A549 (cell line): ENCODE data around the gene TM4SF18. TPM values are rescaled to one million over a fixed set of nuclear protein-coding genes. Genes with fewer than 3 reads are reported as not detected.

Experiments used
- ATAC-seq, 2 experiments: fragments of 200-7000 bp in 1 of 2; fragments of >200 bp in 1 of 2; cut with Nextera tagmentation in 1 of 2; cut with Tn5 transposase in 1 of 2; 3 replicates each; pipeline versions ENCODE4 v1.8.0 to v1.9.1; 2018 to 2020; ENCODE audit warnings: mild to moderate bottlenecking in 1 of 2, moderate library complexity in 1 of 2
- CTCF ChIA-PET: fragments of 300-600 bp; sonication (Branson Sonifier 250); formaldehyde crosslinking; extraction: SDS; loops from one replicate; lab custom pipeline; 2021; ENCODE audit warnings: antibody characterized with exemption, inconsistent platforms; lab: Yijun Ruan, JAX
- POLR2A ChIA-PET: fragments of 350-600 bp; formaldehyde crosslinking; extraction: SDS; loops from one replicate; lab custom pipeline; 2021; ENCODE audit warnings: antibody characterized with exemption, inconsistent platforms; lab: Yijun Ruan, JAX
- DNase-seq, 2 experiments: peaks; one replicate each; pipeline versions ENCODE4 v3.0.0 to v3.0.0-alpha.2; 2011 to 2016; ENCODE audit warnings: low read depth in 1 of 2, low spot score in 1 of 2
- FAIRE-seq: peaks from 2 replicates; lab custom pipeline; 2011; peaks lifted over from hg19 to GRCh38; lab: Jason Lieb, UNC
- H3K27ac ChIP-seq, 2 experiments: fragments of >200 bp; sonication (Bioruptor Twin); formaldehyde crosslinking; 3 replicates each; pipeline ENCODE4 v1.5.1; 2016 to 2017
- H3K4me1 ChIP-seq: fragments of >200 bp; sonication (Bioruptor Twin); formaldehyde crosslinking; 3 replicates; pipeline ENCODE4 v1.6.1; 2016
- H3K4me2 ChIP-seq: fragments of >200 bp; sonication (Bioruptor Twin); formaldehyde crosslinking; 3 replicates; pipeline ENCODE4 v1.6.1; 2016
- H3K4me3 ChIP-seq: fragments of >200 bp; sonication (Bioruptor Twin); formaldehyde crosslinking; 3 replicates; pipeline ENCODE4 v1.5.1; 2016
- H3K9me3 ChIP-seq: fragments of >200 bp; sonication (Bioruptor Twin); formaldehyde crosslinking; 3 replicates; pipeline ENCODE4 v1.6.1; 2016
- BCL3 ChIP-seq: fragments of >200 bp; sonication (Bioruptor Twin); formaldehyde crosslinking; IDR thresholded peaks from 3 replicates; pipeline ENCODE4 v1.6.1; 2016
- ELK1 ChIP-seq: fragments of 150-350 bp; IDR thresholded peaks from 2 replicates; pipeline ENCODE4 v1.6.1; 2014; ENCODE audit warnings: low read depth, mild to moderate bottlenecking, low read length
- EP300 ChIP-seq, 2 experiments: fragments of >200 bp; sonication (Bioruptor Twin); formaldehyde crosslinking; IDR thresholded peaks; 2 replicates in 1 of 2; 3 replicates in 1 of 2; pipeline ENCODE4 v1.6.1; 2016 to 2017
- ESRRA ChIP-seq: fragments of 150-350 bp; IDR thresholded peaks from 2 replicates; pipeline ENCODE4 v1.6.1; 2014; ENCODE audit warnings: mild to moderate bottlenecking, low read length, borderline replicate concordance
- FOSB ChIP-seq: fragments of 250-450 bp; sonication (Bioruptor Pico); IDR thresholded peaks from 2 replicates; pipeline ENCODE4 v1.5.0; 2020; ENCODE audit warnings: mild to moderate bottlenecking, moderate library complexity
- HDAC2 ChIP-seq: fragments of 200-600 bp; sonication (generic); IDR thresholded peaks from 2 replicates; pipeline ENCODE4 v1.6.1; 2016
- HES2 ChIP-seq: fragments of >200 bp; sonication (Bioruptor Twin); formaldehyde crosslinking; IDR thresholded peaks from 2 replicates; pipeline ENCODE4 v1.6.1; 2016
- HOXA7 ChIP-seq: fragments of 250-450 bp; sonication (Bioruptor Pico); IDR thresholded peaks from 2 replicates; pipeline ENCODE4 v1.5.0; 2020; ENCODE audit warnings: mild to moderate bottlenecking, moderate library complexity
- HOXB13 ChIP-seq: fragments of 250-450 bp; sonication (Bioruptor Pico); IDR thresholded peaks from 2 replicates; pipeline ENCODE4 v1.5.0; 2020; ENCODE audit warnings: low read depth, mild to moderate bottlenecking, moderate library complexity
- JUN ChIP-seq, 2 experiments: fragments of >200 bp; sonication (Bioruptor Twin); formaldehyde crosslinking; IDR thresholded peaks; 2 replicates in 1 of 2; 3 replicates in 1 of 2; pipeline ENCODE4 v1.6.1; 2016 to 2017
- JUNB ChIP-seq: fragments of >200 bp; sonication (Bioruptor Twin); formaldehyde crosslinking; IDR thresholded peaks from 2 replicates; pipeline ENCODE4 v1.6.1; 2016
- MAX ChIP-seq: IDR thresholded peaks from 2 replicates; pipeline ENCODE4 v1.6.1; 2012
- NFE2L2 ChIP-seq: fragments of 150-350 bp; conservative IDR thresholded peaks from 2 replicates; pipeline ENCODE4 v1.6.1; 2014; ENCODE audit warnings: low read length
- POLR2A ChIP-seq: IDR thresholded peaks from 2 replicates; pipeline ENCODE4 v1.6.1; 2012; ENCODE audit warnings: mild to moderate bottlenecking, low read length
- RAD21 ChIP-seq, 2 experiments: fragments of >200 bp in 1 of 2; sonication (Bioruptor Twin) in 1 of 2; formaldehyde crosslinking in 1 of 2; IDR thresholded peaks in 1 of 2; conservative IDR thresholded peaks in 1 of 2; 2 replicates in 1 of 2; 3 replicates in 1 of 2; pipeline ENCODE4 v1.6.1; 2012 to 2018; ENCODE audit warnings: inconsistent platforms in 1 of 2
- REST ChIP-seq: fragments of 200-600 bp; sonication (generic); IDR thresholded peaks from 2 replicates; pipeline ENCODE4 v1.6.1; 2016; ENCODE audit warnings: antibody characterized with exemption, mild to moderate bottlenecking, moderate library complexity
- RFX5 ChIP-seq: fragments of 450-650 bp; IDR thresholded peaks from 2 replicates; pipeline ENCODE4 v1.7.1; 2014; ENCODE audit warnings: antibody characterized with exemption, mild to moderate bottlenecking, moderate library complexity
- SMC3 ChIP-seq: fragments of >200 bp; sonication (Bioruptor Twin); formaldehyde crosslinking; IDR thresholded peaks from 3 replicates; pipeline ENCODE4 v1.6.1; 2018; ENCODE audit warnings: inconsistent platforms
- SREBF2 ChIP-seq: fragments of 450-650 bp; IDR thresholded peaks from 2 replicates; pipeline ENCODE4 v1.6.1; 2014; ENCODE audit warnings: mild to moderate bottlenecking, moderate library complexity
- TFCP2L1 ChIP-seq: fragments of 250-450 bp; sonication (Bioruptor Pico); IDR thresholded peaks from 2 replicates; pipeline ENCODE4 v1.5.0; 2021; ENCODE audit warnings: mild to moderate bottlenecking
- TP53 ChIP-seq: fragments of 250-450 bp; sonication (Bioruptor Pico); IDR thresholded peaks from 2 replicates; pipeline ENCODE4 v1.5.0; 2021; ENCODE audit warnings: mild to moderate bottlenecking, moderate library complexity
- ZFP36 ChIP-seq: fragments of 450-650 bp; IDR thresholded peaks from 2 replicates; pipeline ENCODE4 v1.6.1; 2014; ENCODE audit warnings: borderline replicate concordance; ENCODE audit not compliant: partially characterized antibody
- ZNF302 ChIP-seq: fragments of 250-450 bp; sonication (Bioruptor Pico); IDR thresholded peaks from 2 replicates; pipeline ENCODE4 v1.9.0; 2021; ENCODE audit warnings: inconsistent platforms, mild to moderate bottlenecking, moderate library complexity
- WGBS: methylation state at CpG from one replicate; pipeline ENCODE4 v1.1.6; 2017; ENCODE audit errors: missing lambda C conversion rate; 5-methylcytosine and 5-hydroxymethylcytosine counted together
- polyA plus RNA-seq, 4 experiments: library from polyadenylated mRNA; depleted of rRNA in 3 of 4; stranded (reverse); fragments of >200 nt; fragmentation: RNase III in 1 of 4; extraction: RNeasy Plus Mini Kit Qiagen cat#74134 plus additional on column Dnase treatment in 1 of 4; gene quantifications; 2 replicates in 3 of 4; 3 replicates in 1 of 4; pipeline ENCODE4 v1.2.3, GENCODE V29; 2011 to 2017

TM4SF18 gene
- polyA plus RNA-seq, 2 of the 4 experiments (the other 2 are of a cell fraction) = 51.3 to 99.8 TPM

- Histone ChIP-seq H3K4me1 (peaks cover 66% of the 10 kb centered on the region), H3K9me3 (no peaks in the 10 kb centered on the region)
- CTCF ChIA-PET = interaction anchor here (1.2 to 5.8 kb wide), 4 partner anchors 12 to 433 kb away, joined by 3 to 23 read pairs (median 12); no protein-coding TSS in a partner anchor
- ATAC-seq = no peak; a peak in 1 of 6 replicates
- no peak for TF ChIP-seq BCL3
- no peak for TF ChIP-seq POLR2A
- peak in 1 of 2 experiments; percentile 14; a peak in 1 of 5 replicates for TF ChIP-seq JUN (IDR thresholded peaks at IDR 0.05)
- TF ChIP-seq HOXA7 (CRISPR knock-in tag) = peak; percentile 76; the same call in 1 of the 2 replicates
- TF ChIP-seq, all 56 proteins: peak for 2
- no peak for DNase-seq
- FAIRE-seq = no peak
- WGBS = 3% methylated on average over 3 of the region's 3 CpGs
- Histone ChIP-seq H3K4me3 (peak overlapping the region; percentile 58), H3K4me2 (peak overlapping the region; percentile 91), H3K27ac (peak overlapping the region; percentile 88 to 92)
- POLR2A ChIA-PET = interaction anchor here (1.2 kb wide), 1 partner anchor 13 kb away, joined by 6 read pairs; no protein-coding TSS in a partner anchor
Measured at GRCh38 chr3:149374793-149375500, 41.5 kb upstream of the TM4SF18 start.

GRCh38 chr3:149374391-149374790 lies 41.0 kb upstream of the TM4SF18 start:
- no peak for FAIRE-seq
- no peak for DNase-seq
- ATAC-seq = no peak
- H3K9me3 ChIP-seq = no peaks in the 10 kb centered on the region
- no peak for TF ChIP-seq HOXB13
- TF ChIP-seq FOSB (CRISPR knock-in tag) = peak; percentile 70; the same call in 1 of the 2 replicates
- 7% methylated on average over 1 of the region's 1 CpG for WGBS
- peaks cover 70% of the 10 kb centered on the region for H3K4me1 ChIP-seq
- peak overlapping the region; percentile 88 to 92 for H3K27ac ChIP-seq
- POLR2A ChIA-PET = interaction anchor here (1.2 to 2.6 kb wide), 3 partner anchors 8 to 34 kb away, joined by 3 to 6 read pairs (median 6); no protein-coding TSS in a partner anchor
- CTCF ChIA-PET = interaction anchor here (1.2 to 5.8 kb wide), 4 partner anchors 12 to 434 kb away, joined by 3 to 23 read pairs (median 8); no protein-coding TSS in a partner anchor
- peak overlapping the region; percentile 91 for H3K4me2 ChIP-seq
- H3K4me3 ChIP-seq = peak overlapping the region; percentile 58

- ChIA-PET POLR2A (interaction anchor here (1.2 to 2.6 kb wide), 3 partner anchors 8 to 33 kb away, joined by 3 to 6 read pairs (median 6); no protein-coding TSS in a partner anchor), CTCF (interaction anchor here (0.9 to 5.8 kb wide), 11 partner anchors 9 to 434 kb away, joined by 3 to 23 read pairs (median 3); no protein-coding TSS in a partner anchor)
- ATAC-seq (no peak), DNase-seq (peak in 1 of 2 experiments; percentile 73), FAIRE-seq (peak; percentile 32)
- H3K27ac ChIP-seq = peak overlapping the region; percentile 88 to 92
- peak overlapping the region; percentile 58 for H3K4me3 ChIP-seq
- H3K4me2 ChIP-seq = peak overlapping the region; percentile 91
- 9% methylated on average over 2 of the region's 2 CpGs for WGBS
- peaks cover 70% of the 10 kb centered on the region for H3K4me1 ChIP-seq
- no peaks in the 10 kb centered on the region for H3K9me3 ChIP-seq
- peak; percentile 70; the same call in 1 of the 2 replicates for TF ChIP-seq TFCP2L1 (CRISPR knock-in tag)
- TF ChIP-seq HDAC2 = no peak
- TF ChIP-seq EP300 (IDR thresholded peaks at IDR 0.05) = peak; percentile 62 to 64; a peak in 2 of 5 replicates
- no peak for TF ChIP-seq SREBF2
- peak; percentile 79 for TF ChIP-seq JUNB
- no peak for TF ChIP-seq ESRRA
- TF ChIP-seq SMC3 = 0 out of 3 replicates have a peak, but pooled peaks have one; percentile 20
- peak; percentile 97 for TF ChIP-seq NFE2L2
- TF ChIP-seq HES2 = peak; percentile 82
- no peak for TF ChIP-seq ZFP36
- TF ChIP-seq FOSB (CRISPR knock-in tag) = peak; percentile 86
- peak; percentile 88 for TF ChIP-seq TP53 (CRISPR knock-in tag)
- 0 out of 5 replicates have a peak, but pooled peaks have one; percentile 3 to 29 for TF ChIP-seq RAD21 (conservative IDR thresholded peaks at IDR 0.05 in 1 of 2, IDR thresholded peaks at IDR 0.05 in 1 of 2)
- 0 out of 2 replicates have a peak, but pooled peaks have one; percentile 38 for TF ChIP-seq RFX5
- TF ChIP-seq MAX = peak; percentile 26; the same call in 1 of the 2 replicates
- TF ChIP-seq ZNF302 (CRISPR knock-in tag) = no peak
- TF ChIP-seq ELK1 = no peak
- TF ChIP-seq REST = no peak
- peak; percentile 41 to 70; a peak in 2 of 5 replicates for TF ChIP-seq JUN (IDR thresholded peaks at IDR 0.05)
Measured at GRCh38 chr3:149373235-149374125, 40.0 kb upstream of the TM4SF18 start.
